NCI-H748 (cell line): ENCODE results near the gene PPP1R37.
"Not testable (repeated sequence)": the region's sequence is repeated elsewhere in the genome, so short reads cannot be mapped to it uniquely, and the experiment has no call there.

Experiments
- DNase-seq: peaks from one replicate; lab custom pipeline; 2025; ENCODE audit not compliant: unreplicated experiment; lab: John Stamatoyannopoulos, UW

PPP1R37 gene

DNA sequence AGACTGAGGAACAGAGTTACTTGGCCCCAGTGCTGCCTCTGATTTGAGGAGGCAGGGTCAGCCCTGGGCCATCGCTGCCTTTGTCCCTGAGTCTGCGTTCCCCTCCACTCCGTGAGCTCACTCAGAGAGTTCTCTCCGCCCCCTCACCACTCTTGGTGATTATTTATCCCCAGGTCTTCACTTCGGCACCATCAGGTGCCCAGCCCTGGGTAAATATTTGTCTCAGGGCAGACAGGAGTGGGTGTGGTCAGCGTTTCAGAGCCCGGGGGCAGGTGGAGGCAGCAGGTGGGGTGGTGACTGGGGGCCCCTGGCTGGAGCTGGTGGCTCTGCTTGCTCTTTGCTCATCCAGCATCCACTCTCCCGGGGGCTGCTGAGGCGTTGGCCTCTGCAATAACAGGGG, 20.6 kb downstream of the PPP1R37 start:
- DNase-seq: peak; percentile 100

DNA sequence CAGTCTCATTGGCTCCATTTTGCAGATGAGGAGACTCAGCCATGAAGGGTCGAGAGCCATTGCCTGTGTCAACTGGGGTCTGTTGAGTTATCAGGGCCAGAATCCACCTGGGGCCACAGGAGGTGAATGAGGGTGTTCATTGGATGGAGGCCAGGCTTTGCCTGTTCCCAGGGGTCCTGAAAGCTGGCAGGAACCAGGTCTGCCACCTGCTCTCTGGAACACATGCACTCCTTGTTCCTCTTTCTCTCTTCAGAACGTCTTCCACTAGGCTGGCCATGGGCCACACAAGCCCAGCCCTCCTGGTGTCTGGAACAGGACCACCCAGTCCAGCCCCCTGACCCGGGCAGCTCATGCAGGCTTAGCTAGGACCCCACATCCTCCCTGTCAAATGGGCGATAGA, 21.1 kb downstream of the PPP1R37 start:
- no peak for DNase-seq

DNA sequence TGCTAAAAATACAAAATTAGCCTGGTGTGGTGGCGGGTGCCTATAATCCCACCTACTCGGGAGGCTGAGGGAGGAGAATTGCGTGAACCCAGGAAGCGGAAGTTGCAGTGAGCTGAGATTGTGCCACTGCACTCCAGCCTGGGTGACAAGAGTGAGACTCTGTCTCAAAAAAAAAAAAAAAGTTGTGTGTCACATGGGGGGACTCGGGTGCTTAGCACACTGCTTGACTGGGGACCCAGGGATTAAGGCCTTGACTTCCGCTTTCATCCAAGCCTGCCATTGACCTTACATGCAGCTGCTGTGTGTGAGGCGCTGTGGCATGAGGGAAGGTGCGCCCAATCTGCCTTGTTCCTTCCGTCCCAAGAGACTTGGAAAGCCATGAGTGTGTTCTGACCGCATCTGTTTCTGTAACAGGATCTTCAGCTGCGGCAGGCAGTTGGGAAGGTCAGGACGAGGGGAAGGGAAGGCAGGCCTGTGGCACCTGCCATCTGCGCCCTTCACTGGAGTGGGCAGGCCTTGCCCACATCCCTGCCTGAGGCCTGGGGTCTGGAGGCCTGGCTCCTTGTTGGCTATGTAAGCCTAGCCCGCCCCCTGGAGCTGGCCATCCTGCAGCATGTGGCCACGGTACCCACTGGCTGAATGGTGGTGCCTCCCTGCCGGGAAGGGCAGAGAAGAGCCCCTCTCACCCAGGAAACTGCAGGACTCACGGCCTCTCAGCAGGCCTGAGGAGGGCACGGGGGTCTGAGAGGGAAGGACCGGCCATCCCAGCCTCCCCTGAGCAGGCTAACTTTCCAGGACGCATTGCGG, 23.0 kb downstream of the PPP1R37 start:
- DNase-seq: no peak

DNA sequence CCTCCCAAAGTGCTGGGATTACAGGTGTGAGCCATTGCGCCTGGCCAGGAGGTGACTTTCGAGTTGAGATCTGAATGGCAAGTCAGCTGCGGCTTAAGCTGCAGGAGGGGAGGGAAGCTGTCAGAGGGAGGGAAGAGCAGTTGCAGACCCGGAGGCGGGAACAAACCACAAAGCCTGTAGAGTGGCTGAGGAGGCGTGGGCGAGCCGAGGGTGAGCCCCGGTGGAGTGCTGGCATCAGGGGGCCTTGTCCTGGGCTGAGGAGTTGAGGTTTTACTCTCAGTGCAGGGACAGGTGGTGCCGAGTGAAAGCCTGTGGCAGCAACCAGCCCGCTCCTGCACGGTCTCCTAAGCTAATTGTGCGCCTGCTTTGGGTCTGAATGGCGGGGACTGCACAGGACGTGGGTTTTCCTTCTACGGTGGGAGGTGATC, 24.2 kb downstream of the PPP1R37 start:
- no peak for DNase-seq

DNA sequence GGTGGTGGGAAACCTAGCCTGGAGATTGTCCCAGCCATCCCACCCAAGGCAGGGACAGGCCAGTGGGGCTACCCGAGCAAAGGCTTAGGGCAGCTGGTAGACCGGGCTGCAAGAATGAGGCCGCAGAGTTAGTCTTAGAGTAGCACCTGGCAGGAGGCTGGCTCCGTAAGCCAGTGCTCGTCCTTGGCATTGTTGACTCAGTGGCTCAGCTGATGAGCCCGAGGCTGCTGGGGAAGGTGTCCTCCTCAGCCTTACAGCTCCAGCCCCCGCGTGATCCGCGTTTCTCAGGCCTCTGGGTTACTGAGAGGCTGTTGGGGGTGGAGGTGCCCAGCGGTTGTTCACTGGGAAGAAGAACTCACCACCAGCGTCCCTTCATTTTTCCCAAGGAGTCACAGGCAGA, 24.7 kb downstream of the PPP1R37 start:
- DNase-seq: peak; percentile 31

DNA sequence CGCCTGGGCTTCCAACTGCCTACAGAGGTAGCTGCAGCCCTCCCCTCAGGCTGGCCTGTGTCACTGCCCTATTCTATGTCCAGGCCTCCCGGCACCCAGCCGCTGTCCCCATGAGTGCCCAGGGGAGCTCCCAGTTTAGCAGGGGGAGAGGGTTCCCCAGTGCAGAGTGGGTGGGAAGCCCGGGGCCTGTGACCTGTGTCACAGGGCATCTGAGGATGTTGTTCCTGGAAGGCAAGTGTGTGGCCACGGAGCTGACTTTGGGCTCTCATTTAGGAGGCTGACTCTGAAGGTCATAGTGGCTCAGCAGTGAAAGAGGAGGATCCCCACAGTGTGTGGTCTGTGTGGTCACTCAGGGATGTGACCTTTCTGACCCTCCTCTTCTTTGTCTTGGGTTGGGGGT, 25.1 kb downstream of the PPP1R37 start:
- no peak for DNase-seq

DNA sequence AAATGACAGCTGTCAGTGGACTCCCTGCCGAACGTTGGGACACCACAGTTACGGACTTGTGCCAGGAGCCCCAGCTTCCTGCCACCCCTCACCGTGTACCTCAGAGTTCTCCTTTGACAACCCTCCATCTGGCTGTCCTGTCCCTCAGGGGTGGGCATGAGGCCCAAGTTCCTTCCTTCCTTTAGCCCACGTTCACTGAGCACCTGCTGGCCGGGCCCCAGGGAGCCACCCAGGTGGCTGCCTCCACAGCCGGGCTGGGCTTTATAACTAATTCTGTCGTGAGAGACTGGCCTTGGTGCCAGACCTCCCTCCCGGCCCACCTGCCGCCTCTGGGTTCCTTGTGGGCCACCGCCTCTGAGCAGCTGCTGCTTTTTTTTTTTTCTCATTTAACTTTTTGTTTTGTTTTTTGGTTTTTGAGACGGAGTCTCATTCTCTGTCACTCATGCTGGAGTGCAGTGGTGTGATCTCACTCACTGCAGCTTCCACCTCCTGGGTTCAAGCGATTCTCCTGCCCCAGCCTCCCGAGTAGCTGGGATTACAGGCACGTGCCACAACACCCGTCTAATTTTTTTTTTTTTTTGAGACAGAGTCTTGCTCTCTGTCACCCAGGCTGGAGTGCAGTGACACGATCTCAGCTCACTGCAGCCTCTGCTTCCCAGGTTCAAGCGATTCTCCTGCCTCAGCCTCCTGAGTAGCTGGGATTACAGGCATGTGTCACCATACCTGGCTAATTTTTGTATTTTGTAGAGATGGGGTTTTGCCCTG, 25.8 kb downstream of the PPP1R37 start:
- DNase-seq: not testable (repeated sequence)

DNA sequence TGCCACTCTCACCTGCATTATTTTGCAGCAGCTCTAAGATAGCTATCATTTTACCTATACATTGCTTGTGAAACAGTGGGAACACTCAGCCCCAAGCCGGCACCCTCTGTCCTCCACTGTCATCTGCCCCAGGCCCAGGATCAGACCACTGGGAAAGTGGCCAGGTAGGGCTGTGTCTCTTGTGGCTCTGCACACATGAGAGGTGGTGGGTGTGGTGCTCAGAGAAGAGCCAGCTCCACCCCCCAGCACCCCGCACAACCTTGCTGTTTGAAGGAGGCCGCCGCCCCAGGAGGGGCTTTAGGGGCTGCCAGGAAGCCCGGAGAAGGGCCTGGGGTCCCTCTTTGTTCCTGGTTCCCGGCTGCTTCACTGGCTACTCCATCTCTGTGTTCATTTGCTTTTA, 26.6 kb downstream of the PPP1R37 start:
- no peak for DNase-seq

DNA sequence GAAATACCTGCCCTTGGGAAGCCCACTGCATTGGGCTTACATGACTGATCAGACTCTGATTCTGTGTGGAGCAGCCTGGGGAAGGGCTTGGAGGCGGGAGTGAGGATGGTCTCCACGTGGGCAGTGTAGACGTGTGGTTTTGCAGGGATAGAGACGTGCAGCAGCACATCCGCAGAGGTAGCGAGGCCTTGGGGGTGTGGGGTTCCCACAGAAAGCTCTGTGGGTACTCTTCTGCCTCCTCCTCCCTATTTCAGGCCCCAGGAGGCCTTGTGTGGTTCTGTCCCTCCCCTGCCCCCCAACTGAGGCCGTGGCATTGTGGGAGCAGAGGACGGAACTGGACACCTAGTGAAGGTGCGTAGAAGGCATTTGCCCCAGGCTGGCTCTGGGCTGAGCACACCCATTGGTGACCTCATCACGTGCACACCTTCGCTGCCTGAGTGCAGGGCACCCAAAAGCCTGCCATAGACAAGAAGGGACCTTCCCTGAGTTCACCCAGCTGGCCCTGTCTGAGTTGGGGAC, 28.9 kb downstream of the PPP1R37 start:
- DNase-seq: no peak

DNA sequence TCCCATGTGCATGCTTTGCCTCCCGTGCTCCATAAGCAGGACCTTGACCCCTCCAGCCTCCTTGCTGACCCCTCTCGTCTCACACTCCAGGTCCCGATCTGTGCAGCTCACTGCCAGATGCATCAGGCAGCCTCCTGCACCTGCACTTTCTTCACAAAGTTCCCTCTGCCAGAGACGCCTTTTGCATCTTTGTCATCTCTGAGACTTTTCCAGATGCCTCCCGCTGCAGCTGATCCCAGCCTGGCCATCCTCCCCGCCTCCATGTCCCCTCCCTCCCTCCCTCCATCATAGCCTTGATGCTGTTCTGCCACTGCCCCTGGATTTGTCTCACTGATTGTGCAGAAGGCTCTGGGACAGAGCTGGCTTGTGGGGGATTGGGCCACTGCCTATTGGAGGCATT, 29.9 kb downstream of the PPP1R37 start:
- no peak for DNase-seq

DNA sequence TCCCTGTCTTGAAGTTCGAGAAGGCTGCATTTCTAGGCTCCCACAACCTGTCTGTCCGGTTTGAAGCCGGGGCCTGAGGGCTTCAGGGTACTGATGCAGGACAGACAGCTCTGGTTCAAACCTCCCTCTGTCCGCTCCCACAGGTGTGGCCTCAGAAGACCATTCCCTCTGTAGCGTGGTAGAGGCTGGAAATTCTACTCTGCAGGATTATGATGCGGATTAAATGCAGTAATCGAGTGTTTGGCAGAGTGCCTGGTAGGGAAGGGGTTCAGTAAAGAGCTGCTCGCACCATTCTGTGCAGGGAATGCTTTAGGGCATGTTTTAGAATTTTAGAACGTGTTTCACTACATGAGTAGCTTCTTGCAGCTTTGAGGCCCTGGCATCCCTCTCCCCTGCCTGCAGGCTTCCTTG, 30.5 kb downstream of the PPP1R37 start:
- no peak for DNase-seq

DNA sequence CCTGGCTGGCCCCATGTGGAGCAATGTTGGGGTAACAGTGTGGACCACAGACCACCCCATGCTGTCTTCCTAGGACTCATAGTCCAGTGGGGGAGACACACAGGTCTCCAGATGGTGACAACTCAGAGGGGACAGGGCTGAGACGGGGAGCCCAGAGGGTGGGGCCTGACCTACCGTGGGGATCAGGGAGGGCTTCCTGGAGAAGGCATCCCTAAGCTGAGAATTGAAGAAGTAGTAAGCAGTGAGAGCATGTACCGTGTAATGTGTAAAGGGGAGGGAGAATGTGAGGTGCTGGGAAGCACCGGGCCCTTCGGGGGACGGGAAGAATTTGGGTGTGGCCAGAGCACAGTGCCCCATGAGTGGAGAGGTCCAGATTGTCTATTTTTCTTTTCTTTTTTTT, 31.0 kb downstream of the PPP1R37 start:
- no peak for DNase-seq

DNA sequence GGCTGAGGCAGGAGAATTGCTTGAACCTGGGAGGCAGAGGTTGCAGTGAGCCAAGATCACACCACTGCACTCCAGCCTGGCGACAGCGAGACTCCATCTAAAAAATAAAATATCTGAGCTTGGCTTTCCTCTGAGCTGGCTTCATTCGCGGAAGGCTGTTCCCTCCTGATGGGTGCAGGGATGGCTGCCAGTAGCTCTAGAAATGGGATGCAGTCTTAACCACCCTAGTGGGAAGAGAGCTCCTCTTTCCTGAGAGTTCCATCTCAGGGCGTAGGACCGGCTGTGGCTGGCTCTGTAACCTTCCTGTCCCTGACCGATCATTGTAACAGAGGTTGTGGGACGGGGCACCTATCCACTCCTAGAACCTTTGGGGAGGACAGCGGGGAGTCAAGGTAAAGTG, 32.4 kb downstream of the PPP1R37 start:
- no peak for DNase-seq

DNA sequence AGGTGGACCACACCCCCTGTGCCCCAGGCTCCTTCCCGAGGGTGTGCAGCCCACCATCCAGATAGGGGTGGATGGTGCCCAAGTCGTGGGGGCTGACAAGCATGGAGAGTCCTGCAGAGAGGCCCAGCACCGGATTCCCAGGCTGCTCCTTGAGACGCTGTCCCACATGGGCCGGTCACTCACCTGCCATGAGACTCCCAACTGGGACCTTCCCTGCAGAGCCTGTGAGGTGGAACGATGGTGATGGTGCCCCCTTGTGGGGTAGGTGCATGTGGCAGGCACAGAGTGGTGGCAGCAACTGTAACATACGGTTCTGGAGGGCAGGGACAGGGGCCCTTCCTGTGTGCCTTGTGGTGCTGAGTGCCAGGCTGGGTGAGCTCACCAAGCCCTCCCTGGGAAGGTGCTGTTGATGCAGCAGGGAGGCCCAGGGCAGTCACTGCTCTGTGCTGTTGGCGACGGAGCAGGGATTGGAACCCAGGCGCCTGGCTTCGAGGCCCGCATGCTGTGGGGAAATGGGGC, 33.1 kb downstream of the PPP1R37 start:
- DNase-seq: peak; percentile 68

DNA sequence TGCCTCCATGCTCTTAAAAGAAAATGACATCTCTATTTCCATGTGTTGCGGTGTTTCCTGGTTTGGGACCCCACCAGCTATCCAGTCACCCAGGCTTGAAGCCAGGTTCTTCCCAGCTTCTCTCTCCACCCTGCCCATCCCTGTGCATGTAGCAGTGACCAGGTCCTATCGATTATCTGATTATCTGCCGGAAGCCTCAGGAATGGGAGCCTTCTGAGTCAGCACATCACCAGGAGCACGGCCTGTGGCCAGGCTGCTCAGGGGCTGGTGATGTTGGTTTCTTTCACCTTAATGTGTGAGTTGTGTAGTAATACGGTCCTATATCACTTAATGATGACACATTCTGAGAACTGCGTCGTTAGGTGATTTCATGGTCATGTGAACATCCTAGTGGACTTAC, 33.7 kb downstream of the PPP1R37 start:
- DNase-seq: no peak

DNA sequence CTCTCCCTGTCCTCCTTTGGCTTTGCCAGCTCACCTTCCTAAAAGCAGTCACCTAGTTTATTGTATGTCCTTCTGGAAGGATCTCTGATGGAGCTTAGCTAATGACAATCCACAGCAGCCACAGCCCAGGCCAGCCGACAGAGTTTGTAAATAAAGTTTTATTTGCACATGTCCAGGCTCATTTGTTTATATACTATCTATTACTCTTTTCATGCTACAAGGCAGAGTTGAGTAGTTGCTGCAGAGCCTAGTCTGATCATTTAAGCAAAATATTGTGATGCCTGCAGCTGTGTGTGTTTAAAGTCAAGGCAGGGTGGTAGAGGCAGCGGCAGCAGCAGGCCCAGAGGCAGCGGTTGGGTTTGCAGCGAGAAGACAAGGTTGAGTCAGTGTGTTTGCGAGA, 35.2 kb downstream of the PPP1R37 start:
- DNase-seq: no peak

DNA sequence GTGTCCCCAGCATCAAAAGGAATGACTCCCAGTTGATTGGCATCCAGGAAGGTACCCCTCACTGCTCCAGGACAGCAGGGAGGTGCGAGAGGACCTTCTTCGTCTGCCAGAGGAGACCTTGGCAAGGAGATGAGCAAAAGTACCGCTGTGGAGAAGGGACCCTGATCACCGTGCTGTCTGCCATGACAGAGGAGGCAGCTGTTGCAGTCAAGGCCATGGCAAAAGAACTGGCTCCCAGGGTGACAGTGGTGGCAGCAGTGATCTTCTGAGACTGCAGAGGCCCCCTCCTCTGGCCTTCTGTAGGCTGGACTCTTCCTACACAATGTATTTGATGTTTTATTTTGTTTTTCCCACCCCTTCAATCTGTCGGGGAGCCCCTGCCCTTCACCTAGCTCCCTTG, 35.8 kb downstream of the PPP1R37 start:
- no peak for DNase-seq

DNA sequence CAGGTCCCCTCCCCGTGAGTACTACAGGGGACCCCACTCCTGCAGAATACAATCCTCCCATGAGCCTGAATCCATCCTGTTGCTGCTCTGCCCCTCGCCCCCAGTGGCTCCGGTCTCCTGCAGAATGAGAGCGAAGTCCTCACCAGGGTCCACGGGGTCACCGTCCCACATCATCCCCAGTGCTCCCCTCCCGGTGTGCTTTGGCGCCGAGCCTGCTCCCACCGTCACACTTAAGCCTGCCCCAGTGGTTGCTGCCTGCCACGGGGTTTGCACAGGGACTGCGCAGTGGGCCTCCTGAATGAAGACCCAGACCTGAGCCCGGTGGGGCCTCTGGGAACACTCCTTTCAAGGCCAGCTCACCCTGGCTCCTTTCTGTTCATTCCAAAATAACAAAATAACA, 37.3 kb downstream of the PPP1R37 start:
- no peak for DNase-seq

DNA sequence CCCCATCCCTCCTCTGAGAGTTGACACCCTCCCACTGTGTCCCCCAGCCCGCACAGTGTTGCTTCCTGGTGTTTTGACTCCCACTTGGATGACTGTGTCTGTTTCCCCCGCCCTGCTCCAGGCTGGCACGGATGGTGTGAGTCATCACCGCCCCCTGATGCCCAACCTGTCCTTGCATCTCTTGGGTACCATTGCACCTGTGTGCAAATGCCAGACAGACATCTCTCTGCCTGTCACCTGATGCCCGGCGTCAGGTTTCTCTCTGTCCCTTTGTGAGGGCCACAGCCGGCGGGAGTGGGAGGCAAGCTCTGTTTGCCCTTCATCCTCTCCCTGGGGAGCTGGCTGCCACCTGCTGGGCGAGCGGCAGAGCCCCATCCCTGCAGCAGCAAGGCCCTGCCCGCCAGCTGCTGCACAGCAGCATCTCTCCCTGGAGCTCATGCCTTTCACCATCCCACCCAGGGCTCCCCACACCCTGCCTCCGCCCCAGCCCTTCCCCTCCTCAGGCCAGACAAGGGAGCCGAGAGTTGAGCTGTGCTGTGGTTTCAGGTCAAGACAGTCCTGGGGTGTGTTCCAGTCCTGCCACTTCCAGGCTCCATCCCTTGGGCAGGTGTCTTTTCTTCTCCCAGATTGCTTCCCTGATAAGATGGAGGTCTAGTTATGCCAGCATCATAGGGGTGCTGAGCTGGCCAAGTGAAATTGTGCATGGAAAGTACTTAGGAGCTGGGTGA, 38.1 kb downstream of the PPP1R37 start:
- DNase-seq: peak; percentile 99

DNA sequence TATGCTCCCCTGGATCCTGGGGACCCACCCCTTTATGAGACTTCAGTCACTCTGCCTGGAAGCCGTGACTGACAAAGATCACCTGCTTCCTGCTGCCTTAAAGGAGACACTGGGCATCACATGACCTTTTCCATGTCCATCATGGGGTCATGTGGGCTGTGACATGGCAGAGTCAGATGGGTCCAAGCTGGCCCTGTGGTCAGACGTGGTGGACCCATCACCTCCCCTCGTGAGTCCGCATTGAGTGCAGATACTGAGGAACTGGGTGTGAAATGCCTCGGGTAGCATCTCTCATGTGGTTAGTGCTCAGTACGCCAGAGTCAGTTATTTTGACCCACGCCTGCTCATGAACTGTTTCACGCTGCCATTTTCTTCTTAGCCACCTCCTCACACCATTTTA, 40.7 kb downstream of the PPP1R37 start:
- DNase-seq: no peak

DNA sequence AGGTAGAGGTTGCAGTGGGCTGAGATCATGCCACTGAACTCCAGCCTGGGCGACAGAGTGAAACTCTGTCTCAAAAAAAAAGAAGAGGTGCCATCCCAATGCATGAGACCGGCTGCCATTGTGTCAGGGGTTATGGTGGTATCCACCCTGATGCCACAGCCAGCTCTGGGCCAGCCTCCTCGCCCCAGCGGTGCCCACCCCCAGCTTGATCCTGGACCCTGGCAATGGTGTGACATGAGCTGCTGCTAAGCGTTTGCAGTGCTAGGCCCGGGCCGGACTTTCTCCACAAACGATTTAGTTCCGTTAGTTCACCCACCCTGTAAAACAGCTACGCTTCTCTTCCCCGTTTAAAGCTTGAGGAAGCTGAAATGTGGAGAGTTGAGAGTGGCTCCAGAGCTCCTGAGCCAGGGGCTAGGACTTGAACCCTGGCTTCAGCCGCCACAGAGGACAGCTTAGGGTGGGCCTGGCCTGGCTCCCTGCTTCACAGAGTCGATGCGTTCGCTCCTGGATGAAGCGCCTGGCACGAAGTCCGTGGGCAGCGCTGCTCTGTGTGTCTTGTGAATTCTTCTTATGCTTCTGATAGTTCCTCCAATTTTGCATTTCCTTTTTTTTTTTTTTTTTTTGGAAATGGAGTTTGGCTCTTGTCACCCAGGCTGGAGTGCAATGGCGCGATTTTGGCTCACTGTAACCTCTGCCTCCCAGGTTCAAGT, 42.4 kb downstream of the PPP1R37 start:
- no peak for DNase-seq
